ENCODE data around the gene SH3BP4.

Gene SH3BP4

GRCh38 chr2:234983011-234983726 is 31.4 kb downstream of the SH3BP4 start:
- DNase-seq, result no peak

- no peak for DNase-seq
These were observed 33.9 kb downstream of the SH3BP4 start for GRCh38 chr2:234985608-234986245.

- DNase-seq, result no peak
These were observed 34.6 kb downstream of the SH3BP4 start for GRCh38 chr2:234986390-234986789.

GRCh38 chr2:234986876-234987720 is 35.3 kb downstream of the SH3BP4 start:
- no peak for DNase-seq

GRCh38 chr2:234987754-234988153 is 35.9 kb downstream of the SH3BP4 start:
- DNase-seq, result no peak

GRCh38 chr2:234988491-234988890 is 36.7 kb downstream of the SH3BP4 start:
- DNase-seq, result no peak

GRCh38 chr2:234989183-234989701 is 37.4 kb downstream of the SH3BP4 start:
- DNase-seq, result no peak

- DNase-seq, result no peak
These were observed 38.5 kb downstream of the SH3BP4 start for GRCh38 chr2:234990300-234990699.

GRCh38 chr2:234991290-234991689 is 39.5 kb downstream of the SH3BP4 start:
- DNase-seq, result no peak

GRCh38 chr2:234991793-234992192 is 40.0 kb downstream of the SH3BP4 start:
- DNase-seq, result no peak

- no peak for DNase-seq
These were observed 40.4 kb downstream of the SH3BP4 start for GRCh38 chr2:234992196-234992595.

GRCh38 chr2:234992624-234993349 is 41.0 kb downstream of the SH3BP4 start:
- DNase-seq, result no peak

GRCh38 chr2:234993541-234993981 is 41.7 kb downstream of the SH3BP4 start:
- DNase-seq, result no peak

GRCh38 chr2:234994438-234995321 is 42.9 kb downstream of the SH3BP4 start:
- no peak for DNase-seq

GRCh38 chr2:234995332-234996068 is 43.7 kb downstream of the SH3BP4 start:
- no peak for DNase-seq

GRCh38 chr2:234996069-234996940 is 44.5 kb downstream of the SH3BP4 start:
- no peak for DNase-seq

GRCh38 chr2:234996941-234997270 is 45.1 kb downstream of the SH3BP4 start:
- DNase-seq, result no peak

- no peak for DNase-seq
These were observed 45.6 kb downstream of the SH3BP4 start for GRCh38 chr2:234997389-234997788.

GRCh38 chr2:234998404-234999211 is 46.8 kb downstream of the SH3BP4 start:
- DNase-seq, result no peak
